GM18499 (cell line): Measurements from ENCODE around the gene GSG1.

Experiments used
- ATAC-seq: cut with Tn5 transposase; IDR thresholded peaks from one replicate; pipeline ENCODE4 v1.9.1; 2021; ENCODE audit warnings: moderate number of reproducible peaks; ENCODE audit not compliant: insufficient read depth, unreplicated experiment

GSG1 gene

DNA sequence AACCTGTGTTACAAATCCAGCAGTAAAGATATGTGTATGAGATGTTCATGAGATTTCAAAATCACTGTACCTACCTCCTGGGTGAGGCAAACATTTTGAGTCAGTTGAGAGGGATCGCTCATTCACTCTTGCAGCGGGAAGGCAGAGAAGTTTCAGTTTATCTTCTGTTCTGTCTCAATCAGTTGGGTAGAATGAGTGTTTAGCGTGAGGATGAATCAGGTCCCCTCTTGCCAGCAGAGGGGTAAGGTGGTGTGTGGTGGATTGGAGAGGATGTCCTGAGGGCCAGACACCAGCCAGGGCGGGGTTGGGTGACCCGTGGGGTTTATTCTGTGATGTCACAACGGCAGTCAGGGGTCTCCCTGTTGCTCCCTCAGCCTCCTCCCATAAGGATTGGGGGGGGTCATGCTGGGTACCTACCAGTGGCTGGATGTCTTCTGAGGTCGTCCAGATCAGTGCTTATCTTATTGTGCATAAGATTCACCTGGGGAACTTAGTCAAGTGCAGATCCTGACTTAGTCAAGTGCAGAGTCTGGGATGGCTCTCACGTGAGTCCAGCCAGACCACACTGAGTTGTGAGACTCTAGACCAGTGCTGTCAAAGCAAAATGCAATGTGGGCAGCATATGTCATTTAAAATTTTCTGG is at the start of gene GSG1:
GSG1 (minus strand) TSS at position 277 of the 643 bp plus-strand sequence; CDS start at position 122, 155 bp downstream.
- ATAC-seq, result no peak

DNA sequence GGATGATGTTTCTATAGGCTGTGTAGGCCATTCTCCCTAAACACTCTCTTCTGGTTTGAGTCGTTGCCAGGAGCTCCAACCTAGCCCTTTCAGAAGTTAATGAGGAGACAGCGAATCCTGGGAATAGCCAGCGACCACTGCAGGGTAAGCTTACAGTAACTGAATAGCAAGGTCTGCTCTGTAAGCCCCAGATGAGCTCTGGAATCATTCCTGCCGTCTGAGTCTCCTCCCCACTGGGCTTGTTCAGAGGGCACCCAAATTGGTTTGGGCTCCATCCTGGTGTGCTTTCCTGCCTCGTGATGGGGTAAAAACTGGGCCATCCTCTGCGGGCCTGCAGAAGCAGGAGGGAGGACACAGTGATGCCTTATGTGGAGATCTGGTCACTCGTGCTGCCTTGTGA is 49.7 kb upstream of the GSG1 start:
- no peak for ATAC-seq

DNA sequence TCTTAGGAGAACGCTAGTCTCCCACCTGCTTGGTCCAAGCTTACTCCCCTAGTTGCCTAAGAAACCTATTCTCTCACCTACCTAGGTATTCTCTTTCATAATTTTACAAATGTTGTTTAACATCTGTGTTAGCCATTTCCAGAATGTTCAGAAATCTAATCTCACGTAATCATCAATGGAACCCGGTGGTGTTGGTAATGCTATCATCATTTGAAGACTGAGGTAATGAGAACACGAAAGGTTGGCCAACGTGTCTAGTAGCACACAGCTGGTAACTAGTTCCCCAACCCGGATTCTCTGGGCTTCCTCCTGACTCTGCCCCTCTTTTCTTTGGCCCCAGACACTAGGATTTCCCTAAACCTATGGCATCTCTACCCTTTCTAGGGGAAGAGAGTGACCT is 49.3 kb upstream of the GSG1 start:
- ATAC-seq, result no peak

DNA sequence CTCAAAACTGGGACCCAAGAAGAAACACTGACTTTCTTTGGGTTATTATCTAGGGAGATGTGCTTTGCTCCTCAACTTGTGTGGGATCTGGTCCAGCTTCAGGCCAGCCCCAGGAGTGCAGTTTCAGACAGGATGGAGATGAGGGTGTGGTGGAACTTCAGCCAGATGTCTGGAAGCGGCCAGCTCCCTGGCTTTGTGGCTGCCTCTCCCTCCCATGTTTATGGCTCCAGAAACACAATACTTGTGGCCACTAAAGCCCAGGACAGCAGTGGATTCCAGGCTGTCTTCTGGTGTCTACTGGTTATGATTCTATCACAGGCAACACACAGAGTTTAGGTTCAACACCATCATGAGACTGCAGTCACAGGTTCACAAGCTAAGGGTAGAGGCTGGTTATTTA is 48.8 kb upstream of the GSG1 start:
- ATAC-seq, result no peak

DNA sequence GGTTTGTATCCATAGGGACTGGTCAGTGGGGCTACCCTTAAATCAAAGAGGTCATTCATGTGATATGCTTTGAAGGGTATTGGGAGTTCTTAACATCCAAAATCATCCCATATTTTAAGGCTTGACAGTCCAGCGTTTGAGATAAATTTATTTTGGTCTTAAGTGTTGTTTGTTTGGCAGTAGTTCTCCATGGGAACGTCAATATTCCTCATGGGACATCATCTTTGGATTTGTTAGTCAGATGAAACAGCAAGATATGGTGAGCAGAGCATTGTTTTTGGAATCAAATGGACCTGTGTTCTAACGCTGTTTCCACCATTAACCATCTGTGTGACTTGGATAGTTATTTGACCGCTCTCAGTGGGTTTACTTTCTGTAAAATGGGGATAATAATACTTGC is 45.9 kb upstream of the GSG1 start:
- no peak for ATAC-seq

DNA sequence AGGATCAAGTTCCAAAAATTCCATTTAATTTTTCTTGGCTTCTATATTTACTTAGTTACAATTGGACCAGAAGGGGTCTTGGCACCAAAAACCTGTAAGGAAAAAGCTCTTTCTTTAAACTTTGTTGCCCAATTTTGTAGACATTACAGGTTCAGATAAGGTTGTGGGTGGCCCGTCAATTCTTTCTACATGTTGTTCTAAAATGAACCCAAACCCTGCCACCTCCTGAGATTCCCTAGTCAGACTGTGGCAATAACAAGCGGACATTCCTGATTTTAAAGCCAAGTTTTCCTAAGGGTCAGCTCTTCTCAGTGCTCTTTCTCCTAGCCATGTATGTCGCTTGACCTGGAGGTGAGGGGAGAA is 45.0 kb upstream of the GSG1 start:
- no peak for ATAC-seq

DNA sequence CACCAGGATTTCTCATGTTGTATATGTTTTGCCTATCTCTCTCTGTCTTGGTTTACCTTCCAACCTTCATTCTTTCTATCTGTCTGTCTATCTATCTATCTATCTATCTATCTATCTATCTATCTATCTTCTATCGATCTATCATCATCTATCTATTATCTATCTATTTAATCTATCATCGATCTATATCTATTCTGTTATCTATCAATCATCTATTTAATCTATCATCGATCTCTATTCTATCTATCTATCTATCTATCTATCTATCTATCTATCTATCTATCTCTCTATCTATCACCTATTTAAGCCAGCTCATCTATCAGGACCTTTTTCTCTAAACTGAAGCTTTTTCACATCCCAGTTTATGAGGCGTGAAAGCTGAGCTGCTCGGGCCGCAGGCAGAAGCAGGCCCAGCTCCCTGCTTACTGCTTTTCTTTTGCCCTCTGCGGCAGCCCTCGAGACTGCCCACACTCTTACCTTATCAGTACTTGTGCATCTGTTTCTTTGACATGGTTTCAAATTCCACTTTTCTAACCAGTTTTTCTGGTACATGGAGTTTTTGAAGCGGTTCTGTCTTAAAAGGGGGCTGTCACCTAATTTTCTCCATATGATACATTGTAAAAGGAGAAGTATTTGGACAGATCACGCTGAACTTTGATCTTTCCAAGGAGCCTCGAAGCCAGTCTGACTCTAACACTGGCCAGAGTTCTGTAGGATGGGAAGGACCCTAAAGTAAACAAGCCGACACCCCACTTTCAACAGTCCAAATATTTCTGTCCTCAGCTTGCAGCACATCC is 44.4 kb upstream of the GSG1 start:
- no peak for ATAC-seq

DNA sequence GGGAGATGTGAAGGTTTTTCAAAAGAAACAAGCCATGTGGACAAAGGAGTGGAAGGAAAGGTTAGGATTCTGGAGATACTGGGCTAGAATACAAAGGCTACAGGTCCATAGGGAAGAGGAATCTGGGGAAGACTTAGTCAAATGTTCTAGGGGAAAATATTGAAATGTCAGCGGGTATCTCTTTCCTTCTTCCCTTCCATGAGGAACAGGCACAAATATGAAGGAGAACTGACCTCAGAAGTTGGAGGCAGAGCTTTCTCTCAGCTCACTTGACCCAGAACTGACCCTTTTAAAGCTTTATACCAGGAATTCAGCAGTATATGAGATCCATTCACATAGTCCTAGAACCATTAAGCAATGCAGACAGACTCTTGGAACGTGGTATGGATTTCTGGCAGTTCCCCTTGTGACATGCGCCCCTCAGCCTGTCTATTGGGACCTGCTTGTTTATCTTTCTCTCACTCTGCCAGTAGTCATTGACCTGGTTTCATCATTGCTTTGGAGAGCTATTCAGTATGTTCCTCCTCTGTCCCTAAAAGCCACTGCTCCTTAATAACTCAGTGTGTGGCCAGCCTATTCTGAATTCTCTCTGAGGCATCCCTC is 43.0 kb upstream of the GSG1 start:
- ATAC-seq, result no peak

DNA sequence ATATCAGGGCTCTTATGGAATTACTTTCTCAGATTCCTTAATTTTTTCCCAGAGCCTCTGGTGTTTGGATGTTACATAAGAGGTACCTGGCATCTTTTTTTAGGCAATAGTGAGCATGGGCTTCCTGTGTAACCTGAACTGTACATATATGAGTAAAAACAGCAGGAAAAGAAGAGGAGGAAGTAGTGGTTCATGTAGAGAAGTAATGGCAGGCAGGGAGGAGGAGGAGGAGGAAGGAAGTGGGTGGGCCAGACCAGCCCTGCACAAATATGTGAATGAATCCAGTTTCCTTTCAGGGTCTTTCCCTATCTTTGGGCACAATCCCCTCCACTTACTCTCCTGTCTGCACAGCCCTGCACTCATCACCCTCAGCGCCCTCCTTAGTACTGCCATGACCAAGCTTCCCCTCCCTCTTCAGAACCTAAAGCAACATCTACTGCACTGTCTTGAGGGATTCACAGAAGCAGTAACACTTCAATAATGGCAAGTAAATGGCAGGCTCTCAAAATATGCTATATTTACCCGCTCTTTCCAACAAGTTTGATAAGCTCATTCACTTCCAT is 40.9 kb upstream of the GSG1 start:
- ATAC-seq, result no peak

DNA sequence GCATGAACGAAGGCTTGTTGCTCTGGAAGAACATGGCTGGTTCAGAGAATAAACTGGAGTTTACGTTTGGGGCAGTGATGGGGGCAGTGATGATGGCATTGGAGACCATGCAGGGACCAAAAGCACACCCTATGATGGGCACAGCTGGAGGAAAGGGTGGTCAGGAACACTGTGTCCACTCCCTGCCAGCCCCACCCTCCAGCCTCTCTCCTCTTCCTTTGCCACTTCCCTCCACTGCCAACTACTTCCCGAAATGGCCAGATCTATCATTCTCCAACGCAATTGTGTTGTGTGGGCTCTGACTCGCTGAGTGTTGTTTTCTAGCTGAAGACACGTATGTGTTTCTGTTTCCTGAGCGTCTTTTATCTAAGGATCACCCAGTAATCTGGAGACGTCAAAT is 39.3 kb upstream of the GSG1 start:
- no peak for ATAC-seq

DNA sequence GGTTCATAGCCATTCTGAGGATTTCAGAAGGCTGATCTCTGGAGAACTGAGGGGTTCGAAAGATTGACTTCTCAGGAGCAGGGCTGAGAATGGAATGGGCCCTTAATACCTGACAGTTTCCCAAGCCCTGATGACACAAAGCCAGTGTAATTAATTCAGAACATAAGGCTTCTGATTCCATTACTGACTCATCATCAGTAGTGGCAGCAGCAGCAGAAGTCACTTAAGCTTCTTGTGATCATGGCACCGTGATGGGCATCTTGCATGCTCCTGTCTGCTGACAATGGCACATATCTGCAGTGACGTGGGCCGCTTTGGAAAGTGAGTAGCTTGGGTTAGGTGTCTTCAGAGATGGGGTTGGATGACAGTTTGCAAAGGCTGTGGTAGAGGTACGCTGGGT is 38.2 kb upstream of the GSG1 start:
- no peak for ATAC-seq

DNA sequence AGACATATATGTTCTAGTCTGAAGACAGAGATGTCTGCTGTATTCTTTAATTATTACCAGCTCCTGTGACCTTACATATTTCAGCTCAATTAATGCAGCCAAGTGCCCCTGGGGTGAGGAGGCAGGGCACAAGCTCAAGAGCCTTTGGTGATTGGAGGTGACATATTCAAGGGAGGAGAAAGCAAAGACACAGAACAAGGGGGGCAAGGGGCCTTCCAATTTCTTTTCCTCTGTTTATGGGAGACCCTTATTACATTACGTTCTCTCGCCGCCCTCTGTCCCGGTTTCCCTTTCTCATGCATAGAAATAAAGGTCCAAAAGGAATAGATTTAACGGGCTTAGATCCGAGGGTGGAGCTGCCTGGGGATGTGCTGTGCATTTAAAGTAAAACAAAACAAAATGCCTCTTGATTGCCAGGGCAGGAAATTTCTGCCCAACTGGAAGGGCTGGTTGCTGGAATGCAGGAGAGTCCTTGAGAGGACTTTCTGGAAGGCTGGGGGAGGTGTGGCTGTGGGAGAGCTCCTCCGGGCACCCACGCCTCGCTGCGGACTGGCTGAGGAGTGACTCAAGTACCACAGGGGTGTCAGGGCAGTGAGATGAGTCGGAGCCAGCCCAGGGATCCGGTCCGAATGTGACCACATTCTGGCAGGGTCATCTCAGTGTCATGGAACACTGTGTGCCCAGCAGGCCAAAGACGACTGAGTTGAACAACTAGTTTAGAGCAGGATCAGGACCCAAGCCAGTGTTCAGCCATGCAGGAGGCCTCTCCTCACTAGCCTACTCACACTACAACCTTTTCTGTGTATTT is 32.1 kb upstream of the GSG1 start:
- ATAC-seq, result no peak

DNA sequence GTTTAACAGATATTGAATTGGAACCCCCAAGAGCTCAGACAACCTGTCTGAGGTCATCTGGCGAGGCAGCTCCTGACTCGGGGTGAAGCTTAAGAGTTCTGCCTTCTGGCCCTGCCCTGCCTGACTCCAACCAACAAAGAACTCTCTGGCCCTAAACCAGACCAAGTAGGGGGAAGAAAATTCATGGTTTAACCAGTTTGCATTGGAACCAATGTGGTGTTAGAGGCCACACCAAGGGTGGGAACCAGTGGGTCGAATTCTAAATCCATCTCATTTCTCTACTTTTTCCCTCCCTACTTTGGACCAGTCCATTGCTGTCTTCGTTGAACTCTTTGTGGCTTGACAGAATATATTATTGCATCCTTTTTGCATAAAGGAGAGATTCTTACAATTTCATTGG is 30.4 kb upstream of the GSG1 start:
- ATAC-seq, result no peak

DNA sequence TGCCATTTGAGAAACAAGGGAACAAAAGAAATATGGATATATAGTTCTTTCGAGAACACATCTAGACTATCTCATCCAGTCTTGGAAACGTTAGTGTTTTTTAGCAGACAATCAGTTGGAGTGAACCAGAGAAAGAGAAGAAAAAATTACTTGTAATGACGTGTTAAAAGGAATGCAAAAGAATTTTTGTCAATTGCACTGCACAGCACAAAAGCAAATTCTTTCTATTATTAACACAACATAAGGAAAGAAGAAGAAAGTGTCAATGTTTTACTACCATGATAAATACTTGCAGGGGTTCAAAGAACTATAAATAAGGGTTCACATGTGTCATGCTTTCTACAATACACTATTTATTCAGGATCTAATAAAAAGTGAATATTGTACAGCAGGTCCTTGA is 27.5 kb upstream of the GSG1 start:
- no peak for ATAC-seq

DNA sequence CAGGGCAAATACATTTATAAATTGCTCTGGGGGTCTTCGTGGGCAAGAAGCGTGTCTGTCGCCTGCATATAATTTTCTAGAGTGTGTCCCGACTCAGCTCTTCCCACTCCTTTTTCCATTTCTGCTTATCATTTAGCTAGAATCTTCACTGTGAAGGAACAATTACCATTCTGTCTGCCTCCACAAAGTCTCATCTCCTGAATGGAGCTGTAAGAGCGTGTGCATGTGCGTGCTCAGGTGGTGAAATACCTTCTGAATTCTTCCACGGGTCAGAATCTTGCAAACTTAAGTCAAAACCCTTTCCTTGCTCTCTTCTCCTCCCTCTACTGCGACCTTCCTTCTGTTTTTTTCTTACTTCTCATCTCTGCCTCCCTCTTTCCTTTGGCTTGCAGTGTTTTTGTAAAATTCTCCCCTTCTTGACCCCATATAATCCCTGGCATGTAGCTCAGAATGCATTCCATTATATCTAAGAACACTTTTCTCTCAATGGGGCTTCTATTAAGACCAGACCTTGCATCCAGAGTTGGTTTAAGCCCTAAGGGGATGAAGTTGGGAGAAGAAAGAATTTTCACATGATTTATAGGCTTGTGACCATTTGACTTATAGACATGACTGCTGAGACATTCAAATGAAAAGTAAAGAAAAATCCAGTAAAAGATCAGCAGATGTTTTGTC is 25.0 kb upstream of the GSG1 start:
- ATAC-seq, result no peak

DNA sequence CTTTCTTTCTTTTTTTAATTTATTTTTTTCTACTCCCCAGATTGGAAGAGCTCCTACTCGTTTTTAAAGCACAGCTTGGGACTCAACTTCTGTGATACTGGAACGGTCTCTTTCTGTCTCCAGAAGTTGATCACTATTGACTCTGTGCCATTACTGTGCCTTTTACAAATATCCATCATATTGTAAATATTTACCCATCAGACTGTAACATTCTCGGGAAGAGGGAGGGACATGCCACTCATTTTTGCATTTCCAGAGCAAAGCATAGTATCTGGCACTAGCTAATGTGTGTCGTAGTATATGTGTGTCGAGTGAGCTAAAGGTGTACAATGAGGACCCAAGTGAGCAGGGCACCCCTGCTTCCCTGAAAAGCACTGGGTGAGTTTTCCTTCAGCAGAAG is 24.0 kb upstream of the GSG1 start:
- ATAC-seq, result no peak

DNA sequence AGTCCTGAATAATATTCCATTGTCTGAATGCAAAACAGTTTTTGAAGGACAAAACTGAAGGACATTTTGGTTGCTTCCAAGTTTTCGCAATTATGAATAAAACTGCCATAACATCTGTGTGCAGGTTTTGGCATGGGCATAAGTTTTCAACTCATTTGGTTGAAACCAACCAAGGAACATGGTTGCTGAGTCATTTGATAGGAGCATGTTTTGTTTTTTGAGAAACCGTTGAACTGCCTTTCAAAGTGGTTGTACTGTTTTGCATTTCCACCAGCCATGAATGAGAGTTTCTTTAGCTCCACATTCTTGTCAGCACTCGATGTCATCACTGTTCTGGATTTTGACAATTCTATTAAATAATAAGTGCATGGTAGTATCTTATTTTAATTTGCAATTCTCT is 23.0 kb upstream of the GSG1 start:
- ATAC-seq, result no peak

DNA sequence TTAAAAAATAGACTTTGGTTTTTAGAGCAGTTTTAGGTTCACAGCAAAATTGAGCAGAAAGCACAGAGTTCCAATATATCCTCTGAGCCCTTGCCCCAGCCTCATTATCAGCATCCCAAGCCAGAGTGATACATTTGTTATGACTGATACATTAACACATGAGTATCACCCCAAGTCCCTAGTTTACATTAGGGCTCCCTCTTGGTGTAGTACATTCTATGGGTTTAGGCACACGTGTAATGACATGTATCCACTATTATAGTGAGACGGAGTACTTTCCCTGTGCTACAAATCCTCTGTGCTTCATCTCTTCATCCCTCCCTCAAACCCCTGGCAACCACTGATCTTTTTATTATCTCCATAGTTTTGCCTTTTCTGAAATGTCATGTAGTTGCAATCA is 22.5 kb upstream of the GSG1 start:
- ATAC-seq, result no peak

DNA sequence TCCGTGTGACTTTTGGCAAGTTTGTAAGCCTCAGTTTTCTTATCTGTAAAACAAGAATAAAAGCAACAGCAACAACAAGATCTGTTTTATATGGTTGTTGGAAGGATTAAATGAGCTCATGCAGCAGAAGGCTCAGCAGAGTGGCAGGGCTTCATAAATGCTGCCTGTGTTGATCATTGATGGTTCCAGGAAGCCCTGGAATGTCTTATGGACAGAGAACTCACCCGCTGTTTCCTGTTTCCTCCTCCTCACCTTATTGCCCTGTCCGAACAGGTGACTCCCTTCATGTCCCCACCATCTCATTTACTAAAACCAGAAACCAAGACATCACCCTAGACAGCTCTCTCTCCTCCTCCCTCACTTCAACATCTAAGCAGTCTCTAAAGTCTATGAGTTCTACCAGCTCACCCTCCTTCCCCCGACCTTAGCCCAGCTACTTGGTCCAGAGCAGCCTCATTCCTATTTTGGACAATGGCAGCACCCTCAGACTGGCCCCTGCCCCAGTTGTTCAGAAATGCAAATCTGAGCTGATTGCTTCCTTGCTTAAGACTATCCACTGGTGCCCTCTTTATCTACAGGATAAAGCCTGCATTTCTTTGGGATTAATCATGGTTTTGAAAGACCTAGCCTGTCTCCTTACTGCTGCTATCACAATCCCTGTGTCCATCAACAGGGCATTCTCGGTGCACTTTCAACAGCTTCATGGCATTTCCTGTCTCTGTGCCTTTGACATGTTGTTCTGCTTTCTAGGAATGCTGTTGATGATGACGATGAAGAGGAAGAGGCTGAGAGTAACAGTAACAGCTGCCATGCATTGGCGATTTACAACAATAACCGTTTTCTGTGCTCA is 21.4 kb upstream of the GSG1 start:
- no peak for ATAC-seq
